ENCODE results near the gene RUNDC3A.
A peak's percentile ranks its signal among the peaks of the same experiment; 100 is the strongest.
"Not testable (repeated sequence)": the region's sequence is repeated elsewhere in the genome, so short reads cannot be mapped to it uniquely, and the experiment has no call there.

Gene RUNDC3A

DNA sequence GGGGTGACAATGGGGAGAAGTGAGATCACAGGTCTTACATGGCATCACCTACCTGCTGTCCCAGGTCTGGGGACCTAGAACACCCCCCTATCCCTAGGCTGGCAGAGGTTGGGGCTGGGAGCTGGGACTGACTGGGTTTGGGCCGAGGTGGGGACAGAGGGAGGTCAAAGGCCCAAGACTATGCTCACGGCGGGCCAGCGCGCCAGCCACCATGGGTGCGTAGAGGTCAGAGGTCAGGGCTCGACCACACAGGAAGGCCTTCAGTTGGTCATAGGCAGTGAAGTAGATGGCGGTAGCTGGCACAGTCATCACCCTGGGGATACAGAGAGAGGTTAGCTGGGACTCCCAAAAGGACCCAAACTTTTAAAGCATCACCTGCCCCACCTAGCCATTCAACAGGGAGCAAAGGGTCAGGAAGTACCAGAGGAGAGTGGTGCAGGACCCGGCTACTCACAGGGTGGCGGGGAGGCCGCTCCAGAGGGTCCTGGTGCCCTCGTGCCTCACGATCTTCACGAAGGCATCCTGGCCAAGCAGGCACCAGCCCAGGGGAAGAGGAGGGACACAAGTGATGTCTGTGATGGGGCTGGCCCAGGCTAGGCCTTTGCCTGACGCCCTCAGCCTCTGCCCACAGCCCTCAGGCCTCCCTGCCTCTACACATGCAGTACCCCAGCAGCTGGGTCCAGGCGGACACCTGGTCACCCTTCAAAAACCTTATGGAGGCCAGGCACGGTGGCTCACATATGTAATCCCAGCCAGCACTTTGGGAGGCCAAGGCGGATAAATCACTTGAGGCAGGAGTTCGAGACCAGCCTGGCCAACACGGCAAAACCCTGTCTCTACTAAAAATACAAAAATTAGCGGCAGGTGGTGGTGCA lies 13.1 kb downstream of the RUNDC3A start:
- no peak for DNase-seq

DNA sequence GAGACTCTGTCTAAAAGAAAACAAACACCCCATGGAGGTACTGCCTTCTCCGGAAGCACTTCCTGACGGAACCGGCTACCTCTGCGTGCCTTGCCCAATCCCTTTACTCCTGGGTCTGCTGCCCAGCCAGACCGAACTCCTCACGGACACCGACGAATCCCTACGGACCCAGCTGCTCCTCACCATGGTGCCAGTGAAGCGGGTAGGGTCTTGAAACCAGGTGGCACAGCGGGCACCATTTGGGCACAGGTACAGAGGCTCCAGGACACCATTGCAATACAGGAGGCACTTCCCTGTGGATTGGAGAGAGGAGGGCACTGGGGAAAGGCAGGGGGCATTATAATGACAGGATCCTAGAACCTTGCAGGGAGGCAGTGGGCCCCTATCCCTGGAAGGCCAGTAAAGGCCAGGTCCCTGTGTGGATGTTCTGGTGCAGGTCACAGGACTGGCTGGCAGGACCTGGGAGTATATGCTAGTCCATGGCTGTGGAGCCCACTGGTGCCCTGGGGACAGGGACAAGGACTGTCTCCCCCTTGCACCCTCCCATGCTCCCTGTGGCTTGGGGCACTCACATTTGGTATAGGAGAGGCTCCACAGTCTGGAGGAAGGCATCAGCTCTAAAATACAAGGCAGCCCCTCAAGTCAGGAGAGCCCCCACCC lies 14.0 kb downstream of the RUNDC3A start:
- no peak for DNase-seq

DNA sequence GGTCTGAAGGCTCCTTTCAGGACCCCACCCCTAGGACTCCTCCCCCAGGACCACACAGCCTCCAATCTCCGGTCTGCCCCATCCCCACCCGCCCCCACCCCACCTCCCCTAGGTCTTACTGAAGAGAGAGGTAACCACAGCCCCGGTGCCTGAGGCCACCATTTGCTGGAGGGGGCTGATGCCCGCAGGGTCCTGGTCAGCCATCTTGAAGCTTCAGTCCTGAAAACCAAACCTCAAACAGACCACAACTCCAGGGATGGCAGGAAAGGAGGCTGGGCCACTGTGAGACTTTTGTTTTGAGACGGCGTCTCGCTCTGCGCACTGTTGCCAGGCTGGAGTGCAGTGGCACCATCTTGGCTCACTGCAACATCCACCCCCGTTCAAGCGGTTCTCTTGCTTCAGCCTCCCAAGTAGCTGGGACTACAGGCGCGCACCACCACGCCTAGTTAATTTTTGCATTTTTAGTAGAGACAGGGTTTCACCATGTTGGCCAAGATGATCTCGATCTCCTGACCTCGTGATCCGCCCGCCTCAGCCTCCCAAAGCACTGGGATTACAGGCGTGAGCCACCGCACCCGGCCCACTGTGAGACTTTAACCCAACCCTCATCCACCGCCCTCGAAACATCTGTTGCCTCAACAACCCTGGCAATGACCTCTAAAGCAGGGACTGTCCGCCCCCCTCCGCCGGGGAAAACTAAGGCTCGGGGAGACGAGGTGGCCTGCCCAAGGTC lies 15.1 kb downstream of the RUNDC3A start:
- DNase-seq, result no peak

DNA sequence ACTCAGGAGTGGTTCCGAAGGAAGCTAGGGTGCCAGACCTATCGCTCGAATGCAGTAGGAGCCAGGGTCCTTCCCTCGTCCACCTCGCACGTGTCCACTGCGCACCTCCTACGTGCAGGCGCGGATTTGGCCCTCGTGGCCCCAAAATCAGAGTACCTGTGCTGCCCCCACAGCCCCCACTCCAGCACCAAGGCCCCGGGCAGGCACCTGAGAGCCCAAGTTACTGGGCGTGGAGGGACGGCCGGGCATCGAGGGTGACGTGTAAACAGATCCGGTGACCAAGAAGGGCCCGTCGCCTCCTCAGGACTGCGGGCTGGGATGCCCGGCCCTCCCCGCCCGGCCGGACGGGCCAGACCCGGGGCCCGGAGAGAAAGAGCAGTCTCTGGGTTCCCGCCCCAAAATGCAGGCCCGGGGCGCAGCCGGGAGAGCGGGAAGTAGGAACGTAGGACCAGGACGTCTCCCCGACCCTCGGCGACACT lies 15.7 kb downstream of the RUNDC3A start:
- no peak for DNase-seq

DNA sequence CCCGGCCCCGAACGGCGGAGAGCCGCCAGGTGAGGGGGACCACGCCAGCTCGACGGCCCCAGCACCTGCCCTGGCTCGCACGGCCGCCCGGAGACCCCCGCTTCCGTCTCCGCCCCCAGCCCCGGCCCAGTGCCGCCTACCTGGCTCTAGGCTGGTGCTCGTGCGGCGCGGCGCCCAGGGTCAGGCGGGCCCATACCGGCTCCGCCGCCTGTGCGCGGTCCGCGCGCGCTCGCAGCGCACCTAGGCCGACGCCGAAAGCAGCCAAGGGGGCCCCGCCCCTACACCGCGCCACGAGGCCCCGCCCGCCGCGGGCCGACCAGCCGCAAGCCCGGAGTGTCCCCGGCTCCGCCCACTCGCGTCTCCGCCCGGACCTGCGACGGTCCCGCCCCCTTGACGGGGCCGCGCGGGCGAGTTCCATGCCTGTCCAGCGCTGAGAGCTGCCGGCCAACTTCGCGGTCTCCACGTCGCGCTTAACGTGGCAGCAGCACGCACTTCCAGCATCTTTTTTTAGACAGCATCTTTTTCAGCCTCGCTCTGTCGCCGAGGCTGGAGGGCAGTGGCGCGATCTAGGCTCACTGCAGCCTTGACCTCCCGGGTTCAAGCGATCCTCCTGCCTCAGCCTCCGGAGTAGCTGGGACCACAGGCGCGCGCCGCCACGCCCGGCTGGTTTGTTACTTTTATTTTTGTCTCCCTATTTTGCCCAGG lies 16.3 kb downstream of the RUNDC3A start, which contains the start of gene SLC25A39:
TSS of gene SLC25A39 (minus strand) at position 253 of the 705 bp plus-strand sequence. CDS start 1,261 bp downstream, outside the sequence.
- DNase-seq, result peak; percentile 99

DNA sequence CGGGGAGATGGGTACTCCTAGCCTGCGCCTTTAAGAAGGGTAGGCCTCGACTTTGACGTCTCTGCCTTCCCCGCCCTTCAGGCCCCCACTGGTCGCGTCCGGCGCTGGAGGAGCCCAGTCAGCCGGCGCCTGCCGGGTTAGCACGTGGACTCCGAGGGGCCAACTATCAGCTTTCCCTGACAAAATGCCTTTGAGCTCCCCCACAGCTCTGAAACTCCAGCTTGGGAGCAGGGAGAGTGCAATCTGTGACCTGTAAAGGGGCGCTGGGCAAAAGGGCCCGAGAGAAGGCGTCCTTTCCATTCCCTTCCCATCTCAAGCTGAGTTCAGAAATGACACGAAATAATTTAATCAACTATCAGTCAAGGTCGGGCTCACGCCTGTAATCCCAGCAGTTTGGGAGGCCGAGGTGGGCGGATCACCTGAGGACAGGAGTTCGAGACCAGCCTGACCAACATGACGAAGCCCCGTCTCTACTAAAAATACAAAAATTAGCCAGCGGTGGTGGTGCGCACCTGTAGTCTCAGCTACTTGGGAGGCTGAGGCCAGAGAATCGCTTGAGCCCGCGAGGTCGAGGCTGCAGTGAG lies 18.6 kb downstream of the RUNDC3A start:
- DNase-seq, result peak; percentile 89

DNA sequence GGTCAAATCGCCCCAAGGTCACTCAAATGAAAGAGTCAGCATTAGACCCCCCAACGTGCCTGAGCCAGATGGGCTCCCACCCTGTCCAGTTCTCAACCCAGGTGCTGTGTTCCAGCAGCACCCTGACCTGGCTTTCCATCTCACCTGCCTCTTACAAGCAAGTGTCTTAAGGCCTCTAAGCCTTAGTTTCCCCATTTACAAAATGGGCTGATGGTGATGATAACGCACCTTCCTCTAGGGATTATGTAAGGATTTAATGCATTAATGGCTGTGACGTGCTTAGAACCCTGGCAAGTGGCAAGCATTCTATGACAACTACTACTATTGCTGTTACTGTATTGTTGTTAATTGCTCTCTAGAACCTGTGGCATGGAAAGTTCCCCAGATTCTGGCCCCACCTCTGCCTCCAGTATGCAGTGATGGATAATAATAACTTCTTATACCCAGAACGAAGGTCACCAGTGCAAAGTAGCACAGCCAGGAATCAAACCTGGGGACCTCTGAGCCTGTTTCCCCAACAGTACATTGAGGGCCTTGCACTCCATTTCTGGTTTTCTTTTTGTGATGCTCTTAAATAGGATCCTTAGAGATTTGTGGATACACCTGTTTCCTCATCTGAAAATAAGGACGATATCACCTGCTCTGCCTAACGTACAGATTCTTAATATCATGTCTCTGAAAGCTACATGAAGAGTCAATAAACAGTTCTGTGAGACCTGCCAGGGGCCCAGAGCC lies 19.5 kb downstream of the RUNDC3A start:
- DNase-seq, result no peak

DNA sequence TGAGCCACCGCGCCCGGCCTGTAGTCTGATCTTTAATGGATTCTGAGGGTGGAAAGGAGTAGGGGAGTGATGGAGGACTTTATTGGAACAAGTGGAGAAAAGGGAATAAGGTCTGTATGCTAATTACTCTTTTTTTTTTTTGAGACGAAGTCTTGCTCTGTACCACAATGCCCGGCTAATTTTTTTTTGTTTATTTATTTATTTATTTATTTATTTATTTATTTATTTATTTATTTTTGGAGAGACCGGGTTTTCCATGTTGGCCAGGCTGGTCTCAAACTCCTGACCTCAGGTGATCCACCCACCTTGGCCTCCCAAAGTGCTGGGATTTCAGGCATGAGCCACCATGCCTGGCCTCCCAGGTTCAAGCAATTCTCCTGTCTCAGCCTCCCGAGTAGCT lies 21.1 kb downstream of the RUNDC3A start:
- not testable (repeated sequence) for DNase-seq

DNA sequence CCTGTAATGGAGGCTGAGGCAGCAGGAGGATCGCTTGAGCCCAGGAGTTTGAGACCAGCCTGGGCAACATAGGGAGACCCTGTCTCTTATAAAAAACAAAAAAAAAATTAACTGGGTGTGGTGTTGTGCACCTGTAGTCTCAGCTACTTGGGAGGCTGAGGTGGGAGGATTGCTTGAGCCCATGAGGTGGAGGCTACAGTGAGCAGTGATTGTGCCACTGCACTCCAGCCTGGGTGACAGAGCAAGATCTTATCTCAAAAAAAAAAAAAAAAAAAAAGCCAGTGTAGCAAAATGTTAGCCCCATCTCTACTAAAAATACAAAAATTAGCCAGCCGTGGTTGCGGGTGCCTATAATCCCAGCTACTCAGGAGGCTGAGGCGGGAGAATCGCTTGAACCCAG lies 21.9 kb downstream of the RUNDC3A start:
- not testable (repeated sequence) for DNase-seq

DNA sequence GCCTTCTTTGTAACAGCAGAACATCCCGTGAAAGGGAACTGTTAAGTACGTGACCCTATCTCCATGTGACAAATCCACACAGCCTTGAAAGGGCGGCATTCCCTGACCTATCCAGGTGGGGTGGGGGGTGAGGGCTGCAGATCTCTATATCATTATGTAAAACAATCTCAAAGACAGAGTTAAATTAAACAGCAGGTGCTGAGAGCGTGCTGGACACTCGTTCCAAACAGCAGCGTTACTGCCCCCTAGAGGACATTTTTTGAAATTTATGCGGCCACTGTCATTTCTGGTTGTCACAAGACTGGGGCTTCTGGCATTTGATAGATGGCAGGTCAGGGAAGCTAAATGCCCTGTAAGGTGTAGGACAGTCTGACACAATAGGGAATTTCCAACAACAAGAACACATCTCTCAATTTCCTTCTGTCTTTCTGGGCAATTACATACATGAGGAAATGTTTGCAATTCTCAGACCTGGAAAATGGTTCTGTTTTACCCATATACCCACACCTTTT lies 22.9 kb downstream of the RUNDC3A start:
- peak; percentile 60 for DNase-seq

DNA sequence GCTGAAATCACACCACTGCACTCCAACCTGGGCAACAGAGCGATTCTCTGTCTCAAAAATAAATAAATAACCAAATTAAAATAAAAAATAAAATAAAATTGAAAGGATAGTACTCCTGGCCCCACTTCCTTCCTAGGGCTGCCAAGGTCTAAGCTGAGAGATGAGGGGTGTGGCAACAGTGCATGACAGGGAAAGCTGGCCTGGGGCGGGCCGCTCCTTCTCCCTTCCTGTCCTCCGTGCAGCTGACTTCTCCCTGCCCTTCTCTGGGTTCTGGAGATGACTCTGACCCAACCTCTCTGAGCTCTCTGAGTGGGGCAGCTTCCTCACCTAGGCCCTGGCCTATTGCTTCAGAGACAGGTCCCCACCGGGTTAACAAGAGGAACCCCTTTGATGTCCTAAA lies 25.0 kb downstream of the RUNDC3A start:
- DNase-seq, result no peak

DNA sequence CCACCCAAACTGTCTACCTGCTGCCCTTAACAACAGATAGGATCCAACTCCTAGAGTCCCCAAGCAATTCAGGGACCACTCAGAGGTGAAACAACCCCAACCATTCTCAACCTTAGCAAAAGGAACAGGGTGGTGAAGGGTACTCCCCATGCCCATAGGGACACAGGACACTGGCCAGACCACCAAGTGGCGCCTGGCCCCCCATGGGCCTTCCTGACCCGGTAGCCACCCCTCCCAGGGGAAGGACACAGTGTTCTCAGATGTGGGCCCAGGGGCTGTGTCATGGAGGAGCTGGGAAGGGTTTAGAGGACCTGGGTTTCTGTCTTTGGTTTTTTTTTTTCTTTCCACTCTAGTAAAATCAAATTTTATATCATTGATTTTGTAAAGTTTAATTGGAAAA lies 25.9 kb downstream of the RUNDC3A start:
- no peak for DNase-seq

DNA sequence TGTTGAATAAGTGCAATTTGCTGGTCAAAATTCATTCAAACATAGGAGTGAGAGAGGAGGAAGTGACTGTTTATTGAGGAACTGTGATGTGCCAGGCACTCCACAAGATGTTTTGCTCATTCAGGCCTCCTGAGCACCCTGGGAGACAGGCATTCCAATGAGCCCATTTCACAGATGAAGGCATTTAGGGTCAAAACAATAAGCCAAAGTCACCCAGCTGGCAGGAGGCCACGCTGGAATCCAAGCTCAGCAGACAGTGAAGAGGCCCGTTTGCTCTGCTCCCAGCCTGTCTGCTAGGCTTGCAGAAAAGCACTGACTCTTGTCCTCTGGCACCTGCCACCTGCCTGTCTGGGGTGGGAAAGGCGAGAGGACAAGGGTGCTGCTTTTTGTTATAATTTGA lies 26.3 kb downstream of the RUNDC3A start:
- no peak for DNase-seq

DNA sequence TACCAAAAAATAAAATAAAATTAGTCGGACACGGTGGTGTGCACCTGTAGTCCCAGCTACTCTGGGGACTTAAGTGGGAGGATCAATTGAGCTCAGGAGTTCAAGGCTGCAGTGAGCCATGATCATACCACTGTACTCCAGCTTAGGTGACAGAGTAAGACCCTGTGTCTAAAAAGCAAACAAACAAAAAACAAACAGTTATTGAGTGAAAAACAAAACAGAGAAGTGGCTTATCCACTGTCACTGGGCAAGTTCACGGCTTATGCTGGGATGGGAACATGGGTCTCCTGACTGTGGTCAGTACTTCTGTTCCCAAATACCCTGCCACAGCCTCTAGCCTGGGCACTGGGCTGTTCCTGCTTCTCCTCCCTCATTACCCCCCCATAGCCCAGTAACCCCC lies 27.2 kb downstream of the RUNDC3A start:
- DNase-seq, result no peak

DNA sequence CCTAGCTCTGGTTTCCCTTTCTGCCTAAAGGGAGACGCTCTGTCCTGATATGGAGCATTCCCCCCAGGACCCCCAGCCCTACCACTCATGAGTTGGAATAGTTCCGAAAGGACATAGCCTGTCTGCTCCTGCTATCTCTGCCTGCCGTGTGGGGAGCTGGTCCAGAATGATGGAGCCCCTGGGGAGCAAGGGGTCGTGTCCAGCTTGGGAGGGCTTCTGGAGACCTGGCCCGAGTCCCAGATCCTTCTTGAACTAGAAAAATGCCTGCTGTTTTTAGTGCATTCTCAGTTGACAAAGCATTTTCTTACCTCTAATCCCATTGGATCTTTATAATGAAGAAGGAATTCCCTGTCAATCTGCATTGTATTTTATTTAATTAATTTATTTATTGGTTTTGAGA lies 27.6 kb downstream of the RUNDC3A start:
- no peak for DNase-seq

DNA sequence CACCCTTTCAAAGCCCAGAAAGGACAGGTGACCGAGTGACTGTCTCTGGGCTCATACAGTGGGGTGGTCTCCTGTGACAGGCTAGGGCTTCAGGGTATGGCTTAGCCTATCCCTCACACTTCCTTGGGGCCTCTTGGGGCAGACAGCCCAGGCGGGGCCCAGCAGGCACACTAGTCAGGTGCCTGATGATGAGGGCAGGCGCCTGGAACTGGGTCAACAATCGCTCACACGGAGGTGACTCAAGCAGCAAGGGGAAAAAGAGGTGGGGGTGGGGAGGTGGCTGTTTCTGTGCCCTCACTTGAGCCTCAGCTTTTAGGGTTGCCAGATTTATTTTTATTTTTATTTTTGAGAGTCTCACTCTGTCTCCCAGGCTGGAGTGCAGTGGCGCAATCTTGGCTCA lies 30.3 kb downstream of the RUNDC3A start:
- DNase-seq, result no peak

DNA sequence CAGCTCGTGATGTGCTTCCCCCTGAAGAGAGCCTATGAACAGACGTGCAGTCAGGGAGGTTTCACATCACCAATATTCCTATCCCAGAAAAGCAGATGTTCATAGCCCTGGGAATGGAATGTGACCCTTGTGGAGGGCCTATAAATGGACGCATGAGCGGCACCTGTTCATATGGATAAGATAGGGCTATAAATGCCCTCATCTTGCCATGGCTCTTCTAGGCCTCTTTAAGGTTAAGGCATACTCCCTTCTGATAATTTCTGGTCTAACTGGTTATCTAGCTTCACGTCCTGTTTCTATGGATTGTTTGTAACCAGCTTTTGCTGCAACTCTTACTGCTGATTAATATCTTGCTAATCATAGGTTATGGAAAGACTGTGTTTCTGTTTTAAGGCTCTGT lies 32.2 kb downstream of the RUNDC3A start:
- DNase-seq, result not testable (repeated sequence)

DNA sequence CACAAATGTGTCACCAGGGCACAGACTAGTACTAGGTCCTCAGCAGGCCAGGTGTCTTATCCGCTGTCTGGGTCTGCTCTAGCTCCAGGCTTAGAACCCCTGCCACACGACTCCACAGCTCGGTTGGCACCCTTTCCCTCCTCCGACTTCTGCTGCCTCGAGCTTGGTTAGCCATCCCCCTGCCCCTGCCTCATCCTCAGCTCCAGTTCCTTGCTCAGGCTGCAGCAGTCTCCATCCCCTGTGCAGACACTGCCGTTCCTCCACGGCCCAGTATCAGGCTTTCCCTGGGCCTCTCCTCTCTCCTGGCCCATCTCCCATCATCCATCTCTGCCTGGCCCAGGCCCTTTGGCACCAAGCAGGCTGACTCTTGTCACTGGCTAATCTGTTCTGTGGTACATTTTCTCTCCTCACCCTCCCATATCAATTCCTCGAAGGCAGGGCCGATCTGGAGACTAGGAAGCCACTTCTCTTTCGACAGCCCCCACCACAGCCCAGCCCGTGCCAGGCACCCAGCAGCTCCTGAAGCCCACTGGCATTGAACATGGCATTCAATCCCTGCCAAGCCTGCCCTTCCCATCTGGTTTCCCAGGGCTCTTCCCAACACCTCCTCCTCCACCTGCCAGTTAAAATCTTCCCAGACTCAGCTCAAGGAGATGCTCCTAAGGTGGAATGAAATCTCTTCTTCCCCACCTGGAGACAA lies 35.3 kb downstream of the RUNDC3A start:
- DNase-seq, result no peak

DNA sequence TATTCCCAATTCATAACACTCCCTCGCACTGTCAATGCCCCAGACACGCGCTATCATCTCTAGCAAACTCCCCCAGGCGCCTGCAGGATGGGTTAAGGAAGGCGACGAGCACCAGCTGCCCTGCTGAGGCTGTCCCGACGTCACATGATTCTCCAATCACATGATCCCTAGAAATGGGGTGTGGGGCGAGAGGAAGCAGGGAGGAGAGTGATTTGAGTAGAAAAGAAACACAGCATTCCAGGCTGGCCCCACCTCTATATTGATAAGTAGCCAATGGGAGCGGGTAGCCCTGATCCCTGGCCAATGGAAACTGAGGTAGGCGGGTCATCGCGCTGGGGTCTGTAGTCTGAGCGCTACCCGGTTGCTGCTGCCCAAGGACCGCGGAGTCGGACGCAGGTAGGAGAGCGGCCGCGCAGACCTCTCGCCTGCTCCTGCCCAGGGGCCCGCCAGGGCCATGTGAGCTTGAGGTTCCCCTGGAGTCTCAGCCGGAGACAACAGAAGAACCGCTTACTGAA lies 36.6 kb downstream of the RUNDC3A start, which contains the start of gene GRN:
TSS of gene GRN (plus strand) at position 364 of the 515 bp plus-strand sequence. CDS start 3,863 bp downstream, outside the sequence.
- peak; percentile 83 for DNase-seq

DNA sequence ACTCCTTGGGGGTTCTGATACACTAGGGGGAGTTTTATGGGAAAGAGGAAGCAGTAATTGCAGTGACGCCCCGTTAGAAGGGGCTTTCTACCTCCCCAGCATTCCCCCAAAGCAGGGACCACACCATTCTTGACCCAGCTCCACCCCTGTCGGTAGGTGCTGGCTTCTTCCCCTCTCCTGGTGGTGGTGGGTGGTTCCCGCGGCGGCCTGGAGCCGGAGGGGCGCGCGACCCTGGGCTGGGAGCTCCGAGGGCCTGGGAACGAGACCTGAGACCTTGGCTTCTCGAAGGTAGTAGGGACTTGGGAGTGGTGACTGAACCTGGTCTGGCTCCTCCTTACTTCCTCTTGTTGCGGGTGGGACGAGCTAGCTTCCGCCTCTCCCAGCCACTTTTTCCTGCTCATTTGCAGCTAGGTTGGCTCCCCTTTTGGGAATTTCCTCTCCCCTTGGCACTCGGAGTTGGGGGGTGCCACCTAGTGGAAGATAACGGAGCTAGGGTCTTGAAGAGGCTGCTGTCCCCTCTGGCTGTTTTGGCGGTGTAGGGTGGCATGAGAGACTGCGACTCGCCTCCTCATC lies 37.1 kb downstream of the RUNDC3A start:
- peak; percentile 58 for DNase-seq

Measured in activated T-cell treated with anti-CD3 and anti-CD28 coated beads, Interleukin-2, amount 50 U/mL, for 1 hour (primary cell).